Endothelial cell of umbilical vein (primary cell): ENCODE results near the gene HOXD4.

Experiments
- EZH2 ChIP-seq: IDR thresholded peaks from 2 replicates; pipeline ENCODE4 v1.6.1; 2012; ENCODE audit warnings: borderline replicate concordance, low read depth, mild to moderate bottlenecking, moderate library complexity, low read length, inconsistent platforms; ENCODE audit not compliant: severe bottlenecking
- GATA2 ChIP-seq: IDR thresholded peaks from 2 replicates; pipeline ENCODE4 v1.7.0; 2011; ENCODE audit warnings: low read depth, mild to moderate bottlenecking, moderate library complexity, mixed read lengths, low read length; ENCODE audit not compliant: insufficient read length, insufficient read depth
- JUN ChIP-seq: IDR thresholded peaks from 2 replicates; pipeline ENCODE4 v1.6.1; 2011; ENCODE audit warnings: borderline replicate concordance, low read depth; ENCODE audit not compliant: insufficient read length, insufficient read depth
- MYC ChIP-seq: IDR thresholded peaks from one replicate; pipeline ENCODE4 v1.6.1; 2011; ENCODE audit warnings: mild to moderate bottlenecking, low read depth, low read length
- POLR2A ChIP-seq: IDR thresholded peaks from 2 replicates; pipeline ENCODE4 v1.6.1; 2012; ENCODE audit warnings: low read depth, mild to moderate bottlenecking, control low read depth, low read length
- POLR2AphosphoS5 ChIP-seq: IDR thresholded peaks from 2 replicates; pipeline ENCODE4 v1.6.1; 2012; ENCODE audit warnings: low read depth, mild to moderate bottlenecking, control low read depth, low read length, moderate library complexity; ENCODE audit not compliant: insufficient read depth
- TF ChIP-seq, protein P1 (sequence below), 2 donors: IDR thresholded peaks; 1 replicate in 1 of 2; 2 replicates in 1 of 2; pipeline ENCODE4 v1.5.1; 2011; ENCODE audit warnings: low read length in 2 of 2, mild to moderate bottlenecking in 2 of 2, moderate library complexity in 2 of 2, control low read depth in 1 of 2, inconsistent platforms in 1 of 2, low read depth in 1 of 2; ENCODE audit not compliant: insufficient read depth in 1 of 2; ENCODE audit errors: extremely low read depth in 1 of 2

DNA sequence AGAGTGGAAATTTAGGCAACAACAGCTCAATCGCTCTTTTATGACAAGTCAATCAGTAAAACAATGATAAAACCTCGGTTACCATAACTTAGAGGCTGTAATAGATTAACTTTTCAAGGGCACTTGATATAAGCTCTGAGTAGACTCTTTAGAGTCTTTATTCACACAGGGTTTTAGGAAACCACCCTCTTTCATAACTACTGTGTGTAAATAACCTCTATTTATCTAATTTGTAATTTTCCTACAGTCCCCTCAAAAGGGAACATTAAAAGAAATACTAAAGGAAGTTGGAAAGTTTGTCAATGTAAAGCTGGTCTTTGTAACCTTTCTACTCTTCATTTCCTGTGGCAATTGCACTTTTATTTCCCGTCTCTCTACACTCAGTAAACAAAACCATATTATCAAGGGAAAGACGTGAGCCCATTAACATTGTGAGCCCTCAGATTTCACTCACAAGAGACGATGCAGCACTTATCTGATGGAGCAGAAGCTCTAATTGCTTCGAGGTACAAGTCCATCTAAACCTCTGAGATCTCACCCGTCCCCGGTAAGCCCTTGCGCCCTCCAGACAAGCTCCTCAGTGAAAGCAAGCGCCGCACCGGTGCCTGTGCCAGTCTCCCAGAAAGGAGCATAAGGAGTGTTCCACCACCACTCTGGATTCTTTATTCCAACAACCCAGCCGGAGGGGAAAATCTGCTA is 36.0 kb downstream of the HOXD4 start:
- TF ChIP-seq POLR2A (no peak), JUN (no peak), GATA2 (no peak), POLR2AphosphoS5 (no peak), MYC (no peak), EZH2 (no peak)
- TF ChIP-seq, protein P1, sequence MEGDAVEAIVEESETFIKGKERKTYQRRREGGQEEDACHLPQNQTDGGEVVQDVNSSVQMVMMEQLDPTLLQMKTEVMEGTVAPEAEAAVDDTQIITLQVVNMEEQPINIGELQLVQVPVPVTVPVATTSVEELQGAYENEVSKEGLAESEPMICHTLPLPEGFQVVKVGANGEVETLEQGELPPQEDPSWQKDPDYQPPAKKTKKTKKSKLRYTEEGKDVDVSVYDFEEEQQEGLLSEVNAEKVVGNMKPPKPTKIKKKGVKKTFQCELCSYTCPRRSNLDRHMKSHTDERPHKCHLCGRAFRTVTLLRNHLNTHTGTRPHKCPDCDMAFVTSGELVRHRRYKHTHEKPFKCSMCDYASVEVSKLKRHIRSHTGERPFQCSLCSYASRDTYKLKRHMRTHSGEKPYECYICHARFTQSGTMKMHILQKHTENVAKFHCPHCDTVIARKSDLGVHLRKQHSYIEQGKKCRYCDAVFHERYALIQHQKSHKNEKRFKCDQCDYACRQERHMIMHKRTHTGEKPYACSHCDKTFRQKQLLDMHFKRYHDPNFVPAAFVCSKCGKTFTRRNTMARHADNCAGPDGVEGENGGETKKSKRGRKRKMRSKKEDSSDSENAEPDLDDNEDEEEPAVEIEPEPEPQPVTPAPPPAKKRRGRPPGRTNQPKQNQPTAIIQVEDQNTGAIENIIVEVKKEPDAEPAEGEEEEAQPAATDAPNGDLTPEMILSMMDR (IDR thresholded peaks at IDR 0.05; ENCODE audit: extremely low read depth in 1 of 2, insufficient read depth in 1 of 2, low read depth in 1 of 2, low read length in 2 of 2) = no peak
